Heart left ventricle (tissue), 16 donors: ENCODE results near the gene ROGDI. TPM values are rescaled to one million over a fixed set of nuclear protein-coding genes. Genes with fewer than 3 reads are reported as not detected.

Experiments used
- ATAC-seq, 4 donors: fragments of 200-7000 bp; cut with Tn5 transposase; one replicate each; pipeline ENCODE4 v1.9.1; 2020 to 2022; ENCODE audit warnings: moderate library complexity in 4 of 4, mild to moderate bottlenecking in 3 of 4, moderate number of reproducible peaks in 1 of 4
- DNase-seq, 5 donors: peaks; one replicate each; pipeline ENCODE4 v3.0.0-alpha.2; 2020
- H3K27ac ChIP-seq, 12 donors: fragments of 200-600 bp; sonication (generic) in 4 of 12; one replicate each; pipeline versions ENCODE4 v1.5.0 to v1.8.0; 2016 to 2022; ENCODE audit warnings: mild to moderate bottlenecking in 2 of 12
- H3K27me3 ChIP-seq, 9 donors: fragments of 200-600 bp; sonication (generic) in 2 of 9; one replicate each; pipeline versions ENCODE4 v1.5.1 to v1.8.0; 2016 to 2022; ENCODE audit warnings: mild to moderate bottlenecking in 3 of 9
- H3K36me3 ChIP-seq, 9 donors: fragments of 200-600 bp; sonication (generic) in 2 of 9; one replicate each; pipeline versions ENCODE4 v1.5.0 to v1.8.0; 2018 to 2022; ENCODE audit warnings: mild to moderate bottlenecking in 2 of 9
- H3K4me1 ChIP-seq, 12 donors: fragments of 200-600 bp; sonication (generic) in 4 of 12; one replicate each; pipeline versions ENCODE4 v1.5.0 to v1.8.0; 2016 to 2022; ENCODE audit warnings: mild to moderate bottlenecking in 3 of 12
- H3K4me3 ChIP-seq, 12 donors: fragments of 200-600 bp; sonication (generic) in 4 of 12; one replicate each; pipeline versions ENCODE4 v1.5.0 to v1.8.0; 2017 to 2022; ENCODE audit warnings: mild to moderate bottlenecking in 9 of 12, moderate library complexity in 4 of 12
- H3K9me3 ChIP-seq, 12 donors: fragments of 200-600 bp; sonication (generic) in 4 of 12; one replicate each; pipeline versions ENCODE4 v1.5.0 to v1.8.0; 2016 to 2022; ENCODE audit warnings: mild to moderate bottlenecking in 1 of 12
- POLR2A ChIP-seq, 2 donors: fragments of 450-650 bp; IDR thresholded peaks; one replicate each; pipeline ENCODE4 v1.6.1; 2017; ENCODE audit warnings: antibody characterized with exemption in 2 of 2, mild to moderate bottlenecking in 2 of 2, moderate library complexity in 2 of 2
- WGBS, 4 donors: extraction: QIAGEN DNeasy Blood & Tissue Kit in 2 of 4; methylation state at CpG; one replicate each; pipeline versions ENCODE4 v1.1.5 to v1.1.7; 2013 to 2018; 5-methylcytosine and 5-hydroxymethylcytosine counted together
- intact Hi-C, 10 donors: fragments of 100-400 bp; cut with DNase I; formaldehyde crosslinking; loops; one replicate each; pipeline versions ENCODE4 v1.11.1 to v1.14.2; 2022
- polyA plus RNA-seq, 2 donors: library from polyadenylated mRNA; stranded (reverse); fragments of 200-250 nt; gene quantifications; one replicate each; pipeline ENCODE4 v1.2.3, GENCODE V29; 2013
- total RNA-seq, 9 donors: library from RNA; depleted of rRNA in 2 of 9; stranded (reverse); fragments of >200 nt in 2 of 9; fragmentation: NEBNext Ultra II Directional in 3 of 9; extraction: Animal tissue kit (Norgen Biotek cat#: 25700) in 3 of 9; gene quantifications; one replicate each; pipeline versions ENCODE4 v1.1.0 to v1.2.4, GENCODE V29; 2016 to 2023
- TF ChIP-seq, protein P1 (sequence below), 12 donors: fragments of 200-600 bp; sonication (generic) in 4 of 12; IDR thresholded peaks; one replicate each; pipeline versions ENCODE4 v1.5.0 to v1.8.0; 2018 to 2022; ENCODE audit warnings: antibody characterized with exemption in 12 of 12, mild to moderate bottlenecking in 5 of 12
- donor health status: ischemic (EF 13 %, LVEDD 7.1; RV severe dilation, severe dysfunction).
- donor health status: healthy with polysubstance abuse.
- donor health status: DM: no; HTN: yes; CAD: no.
- donor health status: DM: no; HTN: no; CAD: no.
- donor health status: ischemic (EF 25% LVEDD 6.9; RV normal size, moderate dysfunction).
- donor health status: ischemic (EF 25% LVEDD 5.7; RV mildly dilated, moderate dysfunction).
- donor health status: healthy.
- donor health status: DM: yes; HTN: yes; CAD: no.
- donor health status: ischemic (EF 35%, LVEDD 5.7; RV mildly dilated, moderate dysfunction).
- donor health status: nonischemic (EF 11% LVEDD 7.7; RV severe dilation, severe dysfunction).
- donor health status: DM: yes; HTN: yes; CAD: no.
- donor health status: PGD.
- donor health status: ischemic (EF 29% LVEDD 5.4; RV normal size, mild dysfunction).
- donor health status: nonischemic (EF 23%, LVEDD 6.1; RV moderate dilation, normal function).

The ROGDI gene
- total and polyA plus RNA-seq, 11 donors, result 43.4 to 167 (median 95.0) TPM

GRCh38 chr16:4749700-4750257, 52.7 kb downstream of the ROGDI start:
- H3K9me3 ChIP-seq, result peaks cover 0 to 2% (median 0%) of the 10 kb centered on the region in 12 donors
- DNase-seq (peak in 1 of 5 donors; percentile 21), ATAC-seq (no peak)
- no peak overlapping the region for H3K27ac ChIP-seq
- intact Hi-C loops, result no loop called here
- H3K27me3 ChIP-seq, result no peaks in the 10 kb centered on the region
- peaks cover 0 to 57% (median 52%) of the 10 kb centered on the region in 9 donors for H3K36me3 ChIP-seq
- WGBS, 4 donors, result 89 to 94% (median 90%) methylated on average over 10 of the region's 10 CpGs
- no peak for TF ChIP-seq POLR2A (IDR thresholded peaks at IDR 0.05)
- TF ChIP-seq, protein P1, sequence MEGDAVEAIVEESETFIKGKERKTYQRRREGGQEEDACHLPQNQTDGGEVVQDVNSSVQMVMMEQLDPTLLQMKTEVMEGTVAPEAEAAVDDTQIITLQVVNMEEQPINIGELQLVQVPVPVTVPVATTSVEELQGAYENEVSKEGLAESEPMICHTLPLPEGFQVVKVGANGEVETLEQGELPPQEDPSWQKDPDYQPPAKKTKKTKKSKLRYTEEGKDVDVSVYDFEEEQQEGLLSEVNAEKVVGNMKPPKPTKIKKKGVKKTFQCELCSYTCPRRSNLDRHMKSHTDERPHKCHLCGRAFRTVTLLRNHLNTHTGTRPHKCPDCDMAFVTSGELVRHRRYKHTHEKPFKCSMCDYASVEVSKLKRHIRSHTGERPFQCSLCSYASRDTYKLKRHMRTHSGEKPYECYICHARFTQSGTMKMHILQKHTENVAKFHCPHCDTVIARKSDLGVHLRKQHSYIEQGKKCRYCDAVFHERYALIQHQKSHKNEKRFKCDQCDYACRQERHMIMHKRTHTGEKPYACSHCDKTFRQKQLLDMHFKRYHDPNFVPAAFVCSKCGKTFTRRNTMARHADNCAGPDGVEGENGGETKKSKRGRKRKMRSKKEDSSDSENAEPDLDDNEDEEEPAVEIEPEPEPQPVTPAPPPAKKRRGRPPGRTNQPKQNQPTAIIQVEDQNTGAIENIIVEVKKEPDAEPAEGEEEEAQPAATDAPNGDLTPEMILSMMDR (IDR thresholded peaks at IDR 0.05), result no peak
- H3K4me1 ChIP-seq, result peaks cover 0 to 15% (median 0%) of the 10 kb centered on the region in 12 donors
- H3K4me3 ChIP-seq, result no peak overlapping the region

- DNase-seq (peak in 1 of 5 donors; percentile 29), ATAC-seq (no peak)
- no peaks in the 10 kb centered on the region for H3K27me3 ChIP-seq
- H3K9me3 ChIP-seq, result no peaks in the 10 kb centered on the region
- 85 to 93% (median 91%) methylated on average over 14 to 16 of the region's 16 CpGs for WGBS, 4 donors
- peaks cover 0 to 15% (median 0%) of the 10 kb centered on the region in 12 donors for H3K4me1 ChIP-seq
- TF ChIP-seq, protein P1 (IDR thresholded peaks at IDR 0.05), result no peak
- TF ChIP-seq POLR2A (IDR thresholded peaks at IDR 0.05), result no peak
- no peak overlapping the region for H3K27ac ChIP-seq
- peaks cover 0 to 48% (median 44%) of the 10 kb centered on the region in 9 donors for H3K36me3 ChIP-seq
- intact Hi-C loops, result no loop called here
- H3K4me3 ChIP-seq, result no peak overlapping the region
Measured at GRCh38 chr16:4748682-4749411, 53.6 kb downstream of the ROGDI start.

DNA sequence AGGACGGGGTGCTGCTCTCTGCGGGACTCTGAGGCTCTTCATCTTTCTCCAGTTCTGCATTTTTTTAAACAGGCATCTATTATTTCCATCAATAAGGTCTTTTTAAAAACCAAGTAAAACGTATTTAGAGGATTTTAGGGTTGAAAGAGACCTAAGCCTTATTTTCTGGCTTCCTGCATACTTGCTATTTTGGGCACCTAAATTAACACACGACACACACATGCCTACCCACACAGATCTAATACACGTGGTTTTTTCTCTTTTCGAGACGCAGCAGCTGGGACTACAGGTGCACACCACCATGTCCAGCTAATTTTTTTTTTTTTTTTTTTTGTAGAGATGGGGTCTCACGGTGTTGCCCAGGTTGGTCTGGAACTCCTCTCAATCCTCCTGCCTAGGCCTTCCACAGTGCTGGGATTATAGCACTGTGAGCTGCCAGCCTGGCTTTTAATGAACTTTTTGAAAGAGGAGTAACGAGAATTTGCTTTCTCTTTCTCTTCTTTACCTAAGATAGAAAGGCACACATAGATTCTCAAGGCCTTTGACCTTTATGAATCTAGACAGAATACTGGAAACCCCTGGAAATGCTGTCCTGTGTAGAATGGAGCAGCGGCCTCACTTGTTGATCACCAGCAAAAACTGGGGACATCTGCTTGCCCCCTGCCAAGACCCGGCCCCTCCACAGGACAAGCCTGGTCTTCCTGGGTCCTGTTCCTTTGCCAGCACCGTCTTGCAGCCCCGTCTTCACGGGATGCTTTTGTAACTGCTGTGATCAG, 54.3 kb downstream of the ROGDI start:
- Histone ChIP-seq H3K36me3 (peaks cover 0 to 41% (median 36%) of the 10 kb centered on the region in 9 donors), H3K4me1 (peaks cover 0 to 15% (median 3%) of the 10 kb centered on the region in 12 donors)
- 82 to 85% (median 84%) methylated on average over 14 of the region's 14 CpGs for WGBS, 4 donors

More for the DNA sequence above, 54.3 kb downstream of the ROGDI start:
- Histone ChIP-seq H3K27ac (no peak overlapping the region), H3K27me3 (no peaks in the 10 kb centered on the region), H3K9me3 (no peaks in the 10 kb centered on the region), H3K4me3 (no peak overlapping the region)
- intact Hi-C loops, result no loop called here
- ATAC-seq (no peak), DNase-seq (no peak)
- TF ChIP-seq POLR2A (IDR thresholded peaks at IDR 0.05), result no peak
- TF ChIP-seq, protein P1 (IDR thresholded peaks at IDR 0.05), result no peak
